ENCODE data around the gene DBI. TPM values are rescaled to one million over a fixed set of nuclear protein-coding genes. Genes with fewer than 3 reads are reported as not detected.
A peak's percentile ranks its signal among the peaks of the same experiment; 100 is the strongest.

DBI gene
- total RNA-seq, 1 donor from 2014 or later: 125 TPM

DNA sequence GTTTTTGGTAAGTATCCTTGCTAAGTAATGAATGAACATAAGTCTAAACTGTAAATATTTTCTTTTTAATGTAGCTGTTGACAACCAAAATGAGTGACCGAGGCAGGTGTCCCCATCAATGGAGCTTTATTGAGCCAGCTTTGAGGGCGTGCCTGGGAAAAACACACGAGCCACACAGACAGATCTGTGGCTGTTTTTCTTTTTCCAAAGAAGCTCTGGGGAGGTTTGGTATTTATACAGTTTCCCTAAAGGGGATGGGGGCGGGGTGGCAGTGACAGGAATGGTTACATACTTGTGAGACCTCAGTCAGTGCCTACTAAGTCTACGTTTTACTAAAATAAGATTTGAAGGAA lies 11.2 kb downstream of the DBI start:
- peaks cover 22% of the 10 kb centered on the region for H3K36me3 Mint-ChIP-seq
- TF ChIP-seq CTCF (conservative IDR thresholded peaks at IDR 0.05): no peak
- DNase-seq (ENCODE audit: extremely low spot score, unreplicated experiment): no peak
- H3K4me1 Mint-ChIP-seq (ENCODE audit: unreplicated experiment): no peaks in the 10 kb centered on the region
- H3K9me3 Mint-ChIP-seq: peaks cover 6% of the 10 kb centered on the region
- H3K27ac Mint-ChIP-seq: peak overlapping the region; percentile 32
- H3K4me3 Mint-ChIP-seq: no peak overlapping the region
- no peaks in the 10 kb centered on the region for H3K27me3 Mint-ChIP-seq

DNA sequence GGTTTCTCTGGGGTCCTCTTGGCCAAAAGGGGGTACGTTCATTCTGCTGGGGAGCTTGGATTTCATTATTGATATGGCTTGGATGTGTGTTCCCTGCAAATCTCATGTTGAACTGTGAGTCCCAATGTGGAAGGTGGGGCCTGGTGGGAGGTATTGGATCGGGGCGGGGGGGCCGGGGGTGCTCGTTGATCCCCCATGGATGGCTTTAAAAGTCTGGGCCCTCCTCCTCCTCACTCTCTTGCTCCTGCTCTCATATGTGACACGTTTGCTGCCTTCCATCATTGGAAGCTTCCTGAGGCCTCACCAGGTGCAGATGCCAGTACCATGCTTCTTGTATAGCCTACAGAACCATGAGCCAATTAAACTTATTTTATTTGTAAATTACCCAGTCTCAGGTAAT lies 11.8 kb downstream of the DBI start:
- Mint-ChIP-seq H3K9me3 (peaks cover 5% of the 10 kb centered on the region), H3K4me1 (ENCODE audit: unreplicated experiment) (no peaks in the 10 kb centered on the region), H3K27me3 (no peaks in the 10 kb centered on the region), H3K36me3 (peaks cover 17% of the 10 kb centered on the region), H3K4me3 (no peak overlapping the region), H3K27ac (no peak overlapping the region)
- TF ChIP-seq CTCF (conservative IDR thresholded peaks at IDR 0.05): no peak
- DNase-seq (ENCODE audit: extremely low spot score, unreplicated experiment): no peak

- H3K27ac Mint-ChIP-seq: no peak overlapping the region
- H3K4me3 Mint-ChIP-seq: no peak overlapping the region
- H3K27me3 Mint-ChIP-seq: no peaks in the 10 kb centered on the region
- DNase-seq (ENCODE audit: extremely low spot score, unreplicated experiment): no peak
- H3K4me1 Mint-ChIP-seq (ENCODE audit: unreplicated experiment): peaks cover 11% of the 10 kb centered on the region
- H3K36me3 Mint-ChIP-seq: no peaks in the 10 kb centered on the region
- H3K9me3 Mint-ChIP-seq: no peaks in the 10 kb centered on the region
- no peak for TF ChIP-seq CTCF (conservative IDR thresholded peaks at IDR 0.05)
Observed at GRCh38 chr2:119383410-119384140, 16.8 kb downstream of the DBI start.

DNA sequence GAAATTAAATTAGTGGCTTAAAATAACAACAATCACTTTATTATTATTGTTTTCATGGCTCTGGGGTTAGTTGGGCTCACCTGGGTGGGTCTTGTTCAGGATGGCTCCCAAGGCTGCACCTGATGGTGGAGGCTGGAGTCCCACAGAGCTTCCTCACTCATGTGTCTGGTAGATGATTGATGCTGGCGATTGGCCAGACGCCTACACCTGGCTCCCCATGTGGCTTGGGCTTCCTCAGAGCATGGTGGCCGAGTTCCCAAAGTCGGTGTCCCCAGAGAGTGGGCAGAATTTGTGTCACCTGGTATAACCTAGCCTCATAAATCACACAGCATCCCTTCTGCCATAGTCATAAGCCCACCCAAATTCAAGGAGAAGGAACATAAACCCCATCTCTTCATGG lies 18.2 kb downstream of the DBI start:
- Mint-ChIP-seq H3K4me1 (ENCODE audit: unreplicated experiment) (peaks cover 24% of the 10 kb centered on the region), H3K4me3 (no peak overlapping the region), H3K36me3 (no peaks in the 10 kb centered on the region), H3K27ac (no peak overlapping the region), H3K9me3 (no peaks in the 10 kb centered on the region), H3K27me3 (no peaks in the 10 kb centered on the region)
- DNase-seq (ENCODE audit: extremely low spot score, unreplicated experiment): no peak
- TF ChIP-seq CTCF (conservative IDR thresholded peaks at IDR 0.05): no peak

- Mint-ChIP-seq H3K27me3 (no peaks in the 10 kb centered on the region), H3K36me3 (no peaks in the 10 kb centered on the region), H3K27ac (no peak overlapping the region), H3K9me3 (no peaks in the 10 kb centered on the region), H3K4me1 (ENCODE audit: unreplicated experiment) (peaks cover 26% of the 10 kb centered on the region), H3K4me3 (no peak overlapping the region)
- DNase-seq (ENCODE audit: extremely low spot score, unreplicated experiment): no peak
- TF ChIP-seq CTCF (conservative IDR thresholded peaks at IDR 0.05): no peak
Observed at GRCh38 chr2:119385466-119385865, 18.7 kb downstream of the DBI start.

All from type B pancreatic cell (in vitro differentiated cells).